OCI-LY7 (cell line): Measurements from ENCODE around the gene SCYGR3.

Experiments used
- EZH2phosphoT487 ChIP-seq: fragments of 200-600 bp; sonication (generic); IDR thresholded peaks from 2 replicates; pipeline ENCODE4 v1.6.1; 2018; ENCODE audit warnings: low read depth, borderline replicate concordance, mild to moderate bottlenecking, mixed run types, antibody characterized with exemption, low read length, moderate library complexity, mixed read lengths
- TF ChIP-seq, protein P1 (sequence below): fragments of 200-600 bp; sonication (generic); conservative IDR thresholded peaks from 2 replicates; pipeline ENCODE4 v1.5.1; 2014; ENCODE audit warnings: mild to moderate bottlenecking, antibody characterized with exemption, low read length, moderate library complexity, mixed read lengths

DNA sequence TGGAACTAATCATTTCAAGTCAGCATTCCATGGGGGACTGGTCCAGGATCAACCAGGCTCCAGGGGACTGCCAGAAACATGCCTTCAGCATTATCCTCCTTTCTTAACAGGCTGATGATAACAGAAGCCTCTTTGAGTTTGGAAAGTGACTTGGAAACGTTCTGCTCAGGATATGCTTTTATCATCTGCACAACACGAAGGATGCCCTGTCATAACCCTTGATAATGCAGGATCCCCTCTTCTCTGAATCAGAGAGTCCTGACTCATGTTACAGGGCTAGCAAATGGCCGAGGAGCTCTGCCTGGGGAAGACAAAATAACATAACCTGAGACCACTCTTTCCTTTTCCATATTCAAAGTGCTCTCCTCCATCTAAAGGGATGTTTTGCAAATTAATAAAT lies 6.7 kb downstream of the SCYGR3 start:
- TF ChIP-seq, protein P1, sequence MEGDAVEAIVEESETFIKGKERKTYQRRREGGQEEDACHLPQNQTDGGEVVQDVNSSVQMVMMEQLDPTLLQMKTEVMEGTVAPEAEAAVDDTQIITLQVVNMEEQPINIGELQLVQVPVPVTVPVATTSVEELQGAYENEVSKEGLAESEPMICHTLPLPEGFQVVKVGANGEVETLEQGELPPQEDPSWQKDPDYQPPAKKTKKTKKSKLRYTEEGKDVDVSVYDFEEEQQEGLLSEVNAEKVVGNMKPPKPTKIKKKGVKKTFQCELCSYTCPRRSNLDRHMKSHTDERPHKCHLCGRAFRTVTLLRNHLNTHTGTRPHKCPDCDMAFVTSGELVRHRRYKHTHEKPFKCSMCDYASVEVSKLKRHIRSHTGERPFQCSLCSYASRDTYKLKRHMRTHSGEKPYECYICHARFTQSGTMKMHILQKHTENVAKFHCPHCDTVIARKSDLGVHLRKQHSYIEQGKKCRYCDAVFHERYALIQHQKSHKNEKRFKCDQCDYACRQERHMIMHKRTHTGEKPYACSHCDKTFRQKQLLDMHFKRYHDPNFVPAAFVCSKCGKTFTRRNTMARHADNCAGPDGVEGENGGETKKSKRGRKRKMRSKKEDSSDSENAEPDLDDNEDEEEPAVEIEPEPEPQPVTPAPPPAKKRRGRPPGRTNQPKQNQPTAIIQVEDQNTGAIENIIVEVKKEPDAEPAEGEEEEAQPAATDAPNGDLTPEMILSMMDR: no peak
- no peak for TF ChIP-seq EZH2phosphoT487
